ENCODE measurements around the gene SLC26A8.
"Not testable (repeated sequence)": the region's sequence is repeated elsewhere in the genome, so short reads cannot be mapped to it uniquely, and the experiment has no call there.

Gene SLC26A8

GRCh38 chr6:35962779-35963560, 61.5 kb downstream of the SLC26A8 start:
- intact Hi-C loops (cut with DNase I): no loop called here
- DNase-seq: no peak

GRCh38 chr6:35960187-35960586, 64.3 kb downstream of the SLC26A8 start:
- intact Hi-C loops (cut with DNase I): no loop called here
- DNase-seq: no peak

GRCh38 chr6:35955970-35956369, 68.5 kb downstream of the SLC26A8 start:
- intact Hi-C loops (cut with DNase I): no loop called here
- DNase-seq: no peak

- peak in 18 of 42 donors; percentile 2 to 62 (median 32) for DNase-seq
- intact Hi-C loops (cut with DNase I): no loop called here
These were observed 68.9 kb downstream of the SLC26A8 start for GRCh38 chr6:35955521-35955920.

GRCh38 chr6:35955071-35955470, 69.4 kb downstream of the SLC26A8 start:
- no peak for DNase-seq
- intact Hi-C loops (cut with DNase I): no loop called here

- intact Hi-C loops (cut with DNase I): no loop called here
- DNase-seq: no peak
These were observed 70.1 kb downstream of the SLC26A8 start for GRCh38 chr6:35954333-35954732.

- intact Hi-C loops (cut with DNase I): no loop called here
- no peak for DNase-seq
These were observed 75.7 kb downstream of the SLC26A8 start for GRCh38 chr6:35948725-35949124.

- no peak for DNase-seq
- intact Hi-C loops (cut with DNase I): no loop called here
These were observed 78.8 kb downstream of the SLC26A8 start for GRCh38 chr6:35945650-35946025.

- DNase-seq: peak in 5 of 42 donors; percentile 16 to 36 (median 21)
- intact Hi-C loops (cut with DNase I): no loop called here
These were observed 81.1 kb downstream of the SLC26A8 start for GRCh38 chr6:35943390-35943789.

GRCh38 chr6:35942355-35942754, 82.1 kb downstream of the SLC26A8 start:
- intact Hi-C loops (cut with DNase I): no loop called here
- no peak for DNase-seq

- DNase-seq; intact Hi-C loops (cut with DNase I): not testable (repeated sequence)
These were observed 83.3 kb downstream of the SLC26A8 start for GRCh38 chr6:35941170-35941569.

- intact Hi-C loops (cut with DNase I); DNase-seq: not testable (repeated sequence)
These were observed 84.4 kb downstream of the SLC26A8 start for GRCh38 chr6:35940014-35940413.

- DNase-seq; intact Hi-C loops (cut with DNase I): not testable (repeated sequence)
These were observed 85.2 kb downstream of the SLC26A8 start for GRCh38 chr6:35939259-35939658.

- intact Hi-C loops (cut with DNase I): no loop called here
- DNase-seq: no peak
These were observed 87.6 kb downstream of the SLC26A8 start for GRCh38 chr6:35936681-35937359.

- intact Hi-C loops (cut with DNase I): no loop called here
- DNase-seq: no peak
These were observed 89.0 kb downstream of the SLC26A8 start for GRCh38 chr6:35935469-35935868.

GRCh38 chr6:35933844-35934243, 90.6 kb downstream of the SLC26A8 start:
- DNase-seq: no peak

GRCh38 chr6:35931873-35932272, 92.6 kb downstream of the SLC26A8 start:
- DNase-seq; intact Hi-C loops (cut with DNase I): not testable (repeated sequence)

More at GRCh38 chr6:35933844-35934243, 90.6 kb downstream of the SLC26A8 start:
- intact Hi-C loops (cut with DNase I): no loop called here

GRCh38 chr6:35931120-35931561, 93.3 kb downstream of the SLC26A8 start:
- DNase-seq: no peak
- intact Hi-C loops (cut with DNase I): no loop called here

- intact Hi-C loops (cut with DNase I): no loop called here
- no peak for DNase-seq
These were observed 94.8 kb downstream of the SLC26A8 start for GRCh38 chr6:35929601-35930000.

GRCh38 chr6:35926509-35927215, 97.8 kb downstream of the SLC26A8 start:
- no peak for DNase-seq
- intact Hi-C loops (cut with DNase I): no loop called here

All from head of caudate nucleus (tissue), 42 donors.